NCI-H82 (cell line): ENCODE data around the gene PIGK.

Experiments
- DNase-seq: peaks from one replicate; lab custom pipeline; 2025; lab: John Stamatoyannopoulos, UW

The PIGK gene

GRCh38 chr1:77096496-77097255 is 122.6 kb downstream of the PIGK start:
- DNase-seq = no peak

- DNase-seq = peak; percentile 33
Measured at GRCh38 chr1:77095236-77095635, 124.0 kb downstream of the PIGK start.

- DNase-seq = no peak
Measured at GRCh38 chr1:77089756-77090155, 129.5 kb downstream of the PIGK start.

GRCh38 chr1:77085109-77085508 is 134.1 kb downstream of the PIGK start:
- peak; percentile 69 for DNase-seq

GRCh38 chr1:77084457-77084856 is 134.8 kb downstream of the PIGK start:
- no peak for DNase-seq

GRCh38 chr1:77081834-77082233 is 137.4 kb downstream of the PIGK start:
- DNase-seq = no peak

GRCh38 chr1:77076759-77077158 is 142.5 kb downstream of the PIGK start:
- no peak for DNase-seq

GRCh38 chr1:77068013-77068412 is 151.2 kb downstream of the PIGK start:
- peak; percentile 10 for DNase-seq

GRCh38 chr1:77065693-77066342 is 153.4 kb downstream of the PIGK start:
- no peak for DNase-seq

GRCh38 chr1:77064246-77064645 is 155.0 kb downstream of the PIGK start:
- no peak for DNase-seq

- no peak for DNase-seq
Measured at GRCh38 chr1:77063118-77063517, 156.1 kb downstream of the PIGK start.

- DNase-seq = no peak
Measured at GRCh38 chr1:77061162-77061561, 158.1 kb downstream of the PIGK start.

GRCh38 chr1:77060000-77060399 is 159.2 kb downstream of the PIGK start:
- DNase-seq = no peak

GRCh38 chr1:77057994-77058585 is 161.1 kb downstream of the PIGK start:
- DNase-seq = no peak

GRCh38 chr1:77056525-77056924 is 162.7 kb downstream of the PIGK start:
- DNase-seq = no peak

GRCh38 chr1:77051425-77051824 is 167.8 kb downstream of the PIGK start:
- DNase-seq = no peak

- no peak for DNase-seq
Measured at GRCh38 chr1:77048615-77049005, 170.6 kb downstream of the PIGK start.

- no peak for DNase-seq
Measured at GRCh38 chr1:77047978-77048614, 171.1 kb downstream of the PIGK start.

GRCh38 chr1:77047575-77047974 is 171.7 kb downstream of the PIGK start:
- no peak for DNase-seq

GRCh38 chr1:77044133-77044849 is 174.9 kb downstream of the PIGK start:
- no peak for DNase-seq

- no peak for DNase-seq
Measured at GRCh38 chr1:77040826-77041225, 178.4 kb downstream of the PIGK start.

GRCh38 chr1:77039739-77040138 is 179.5 kb downstream of the PIGK start:
- DNase-seq = no peak
